ENCODE measurements around the gene ITGAL.

The ITGAL gene

DNA sequence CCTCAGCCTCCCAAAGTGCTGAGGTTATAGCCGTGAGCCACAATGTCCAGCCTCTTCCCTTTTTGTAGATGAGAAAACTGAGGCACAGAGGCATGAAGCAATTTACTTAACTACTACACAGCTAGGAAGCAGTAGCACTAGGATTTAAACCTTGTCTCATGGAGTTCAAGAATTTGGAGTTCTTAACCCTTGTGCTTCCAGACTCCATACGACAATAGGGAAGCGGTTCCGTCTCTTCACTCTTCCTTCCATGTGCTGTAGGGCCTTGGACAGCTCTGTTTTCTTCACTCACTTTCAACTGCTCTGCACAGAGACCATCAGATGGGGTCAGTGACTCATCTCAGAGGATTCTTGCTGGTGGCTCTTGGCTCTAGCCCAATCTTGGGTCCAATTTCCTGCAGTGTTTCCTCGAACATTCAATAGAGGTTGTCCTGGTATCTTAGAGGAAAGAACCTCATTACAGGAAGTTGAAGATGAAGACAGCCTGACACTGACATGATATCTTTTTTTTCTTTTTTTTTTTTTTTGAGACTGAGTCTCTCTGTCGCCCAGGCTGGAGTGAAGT is 19.3 kb downstream of the ITGAL start:
- no peak overlapping the region for H3K4me3 ChIP-seq (ENCODE audit: low read depth, low read length)
- TF ChIP-seq, protein P1, sequence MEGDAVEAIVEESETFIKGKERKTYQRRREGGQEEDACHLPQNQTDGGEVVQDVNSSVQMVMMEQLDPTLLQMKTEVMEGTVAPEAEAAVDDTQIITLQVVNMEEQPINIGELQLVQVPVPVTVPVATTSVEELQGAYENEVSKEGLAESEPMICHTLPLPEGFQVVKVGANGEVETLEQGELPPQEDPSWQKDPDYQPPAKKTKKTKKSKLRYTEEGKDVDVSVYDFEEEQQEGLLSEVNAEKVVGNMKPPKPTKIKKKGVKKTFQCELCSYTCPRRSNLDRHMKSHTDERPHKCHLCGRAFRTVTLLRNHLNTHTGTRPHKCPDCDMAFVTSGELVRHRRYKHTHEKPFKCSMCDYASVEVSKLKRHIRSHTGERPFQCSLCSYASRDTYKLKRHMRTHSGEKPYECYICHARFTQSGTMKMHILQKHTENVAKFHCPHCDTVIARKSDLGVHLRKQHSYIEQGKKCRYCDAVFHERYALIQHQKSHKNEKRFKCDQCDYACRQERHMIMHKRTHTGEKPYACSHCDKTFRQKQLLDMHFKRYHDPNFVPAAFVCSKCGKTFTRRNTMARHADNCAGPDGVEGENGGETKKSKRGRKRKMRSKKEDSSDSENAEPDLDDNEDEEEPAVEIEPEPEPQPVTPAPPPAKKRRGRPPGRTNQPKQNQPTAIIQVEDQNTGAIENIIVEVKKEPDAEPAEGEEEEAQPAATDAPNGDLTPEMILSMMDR (IDR thresholded peaks at IDR 0.05; ENCODE audit: borderline replicate concordance, insufficient read depth, low read depth, low read length), result no peak

- no peak overlapping the region for H3K4me3 ChIP-seq (ENCODE audit: low read depth, low read length)
- TF ChIP-seq, protein P1 (IDR thresholded peaks at IDR 0.05; ENCODE audit: borderline replicate concordance, insufficient read depth, low read depth, low read length), result no peak
These were observed 21.5 kb downstream of the ITGAL start for GRCh38 chr16:30493941-30494488.

DNA sequence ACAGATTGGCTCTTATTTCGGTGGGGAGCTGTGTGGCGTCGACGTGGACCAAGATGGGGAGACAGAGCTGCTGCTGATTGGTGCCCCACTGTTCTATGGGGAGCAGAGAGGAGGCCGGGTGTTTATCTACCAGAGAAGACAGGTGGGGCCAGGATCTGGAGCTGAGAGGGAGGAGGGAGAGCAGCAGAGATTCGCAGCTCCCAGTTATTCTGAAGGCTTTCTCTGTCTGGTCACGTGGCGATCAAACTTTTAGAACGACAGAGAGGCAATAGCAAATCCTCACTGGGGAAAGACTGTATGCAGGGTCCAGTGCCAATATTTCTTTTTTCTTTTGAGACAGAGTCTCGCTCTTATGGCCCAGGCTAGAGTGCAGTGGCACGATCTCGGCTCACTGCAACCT is 22.2 kb downstream of the ITGAL start:
- TF ChIP-seq, protein P1 (IDR thresholded peaks at IDR 0.05; ENCODE audit: borderline replicate concordance, insufficient read depth, low read depth, low read length), result no peak
- no peak overlapping the region for H3K4me3 ChIP-seq (ENCODE audit: low read depth, low read length)

- TF ChIP-seq, protein P1 (IDR thresholded peaks at IDR 0.05; ENCODE audit: borderline replicate concordance, insufficient read depth, low read depth, low read length), result no peak
- H3K4me3 ChIP-seq (ENCODE audit: low read depth, low read length), result no peak overlapping the region
These were observed 26.7 kb downstream of the ITGAL start for GRCh38 chr16:30499284-30499683.

GRCh38 chr16:30503403-30504296 is 31.1 kb downstream of the ITGAL start:
- TF ChIP-seq, protein P1 (IDR thresholded peaks at IDR 0.05; ENCODE audit: borderline replicate concordance, insufficient read depth, low read depth, low read length), result no peak
- H3K4me3 ChIP-seq (ENCODE audit: low read depth, low read length), result no peak overlapping the region

- H3K4me3 ChIP-seq (ENCODE audit: low read depth, low read length), result no peak overlapping the region
- TF ChIP-seq, protein P1 (IDR thresholded peaks at IDR 0.05; ENCODE audit: borderline replicate concordance, insufficient read depth, low read depth, low read length), result no peak
These were observed 36.7 kb downstream of the ITGAL start for GRCh38 chr16:30509081-30509765.
